D721Med (cell line): Measurements from ENCODE around the gene STARD3NL.
A peak's percentile ranks its signal among the peaks of the same experiment; 100 is the strongest.
"Not testable (repeated sequence)": the region's sequence is repeated elsewhere in the genome, so short reads cannot be mapped to it uniquely, and the experiment has no call there.

Experiments used
- DNase-seq: peaks from one replicate; pipeline ENCODE4 v3.0.0; 2011; ENCODE audit warnings: low spot score; ENCODE audit not compliant: insufficient read length
- FAIRE-seq: peaks from 2 replicates; lab custom pipeline; 2011; peaks lifted over from hg19 to GRCh38; lab: Jason Lieb, UNC
- TF ChIP-seq, protein P1 (sequence below): IDR thresholded peaks from 2 replicates; pipeline ENCODE4 v1.5.1; 2012; ENCODE audit warnings: mild to moderate bottlenecking, control low read depth; ENCODE audit not compliant: insufficient read depth; ENCODE audit errors: missing control alignments

The STARD3NL gene

DNA sequence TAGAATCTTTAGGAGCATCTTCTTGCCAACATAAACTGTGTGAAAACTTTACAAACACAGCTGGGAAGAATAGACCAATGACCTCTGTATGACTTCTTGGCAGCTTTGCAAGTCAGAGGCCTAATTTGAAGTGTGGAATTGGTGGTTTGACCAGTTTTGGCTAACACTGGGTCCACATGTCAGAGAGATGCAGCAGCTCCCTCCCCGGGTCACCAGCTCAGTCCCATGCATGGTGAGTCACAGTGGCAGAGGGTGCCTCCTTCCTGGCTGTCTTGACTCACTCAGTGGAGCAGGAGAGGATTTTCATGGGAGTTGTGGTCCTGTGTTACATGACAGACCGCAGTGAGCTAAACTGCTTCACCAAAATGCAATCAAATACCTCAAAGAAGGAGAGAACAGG, 8.2 kb upstream of the STARD3NL start:
- DNase-seq (no peak), FAIRE-seq (no peak)
- TF ChIP-seq, protein P1, sequence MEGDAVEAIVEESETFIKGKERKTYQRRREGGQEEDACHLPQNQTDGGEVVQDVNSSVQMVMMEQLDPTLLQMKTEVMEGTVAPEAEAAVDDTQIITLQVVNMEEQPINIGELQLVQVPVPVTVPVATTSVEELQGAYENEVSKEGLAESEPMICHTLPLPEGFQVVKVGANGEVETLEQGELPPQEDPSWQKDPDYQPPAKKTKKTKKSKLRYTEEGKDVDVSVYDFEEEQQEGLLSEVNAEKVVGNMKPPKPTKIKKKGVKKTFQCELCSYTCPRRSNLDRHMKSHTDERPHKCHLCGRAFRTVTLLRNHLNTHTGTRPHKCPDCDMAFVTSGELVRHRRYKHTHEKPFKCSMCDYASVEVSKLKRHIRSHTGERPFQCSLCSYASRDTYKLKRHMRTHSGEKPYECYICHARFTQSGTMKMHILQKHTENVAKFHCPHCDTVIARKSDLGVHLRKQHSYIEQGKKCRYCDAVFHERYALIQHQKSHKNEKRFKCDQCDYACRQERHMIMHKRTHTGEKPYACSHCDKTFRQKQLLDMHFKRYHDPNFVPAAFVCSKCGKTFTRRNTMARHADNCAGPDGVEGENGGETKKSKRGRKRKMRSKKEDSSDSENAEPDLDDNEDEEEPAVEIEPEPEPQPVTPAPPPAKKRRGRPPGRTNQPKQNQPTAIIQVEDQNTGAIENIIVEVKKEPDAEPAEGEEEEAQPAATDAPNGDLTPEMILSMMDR = no peak

DNA sequence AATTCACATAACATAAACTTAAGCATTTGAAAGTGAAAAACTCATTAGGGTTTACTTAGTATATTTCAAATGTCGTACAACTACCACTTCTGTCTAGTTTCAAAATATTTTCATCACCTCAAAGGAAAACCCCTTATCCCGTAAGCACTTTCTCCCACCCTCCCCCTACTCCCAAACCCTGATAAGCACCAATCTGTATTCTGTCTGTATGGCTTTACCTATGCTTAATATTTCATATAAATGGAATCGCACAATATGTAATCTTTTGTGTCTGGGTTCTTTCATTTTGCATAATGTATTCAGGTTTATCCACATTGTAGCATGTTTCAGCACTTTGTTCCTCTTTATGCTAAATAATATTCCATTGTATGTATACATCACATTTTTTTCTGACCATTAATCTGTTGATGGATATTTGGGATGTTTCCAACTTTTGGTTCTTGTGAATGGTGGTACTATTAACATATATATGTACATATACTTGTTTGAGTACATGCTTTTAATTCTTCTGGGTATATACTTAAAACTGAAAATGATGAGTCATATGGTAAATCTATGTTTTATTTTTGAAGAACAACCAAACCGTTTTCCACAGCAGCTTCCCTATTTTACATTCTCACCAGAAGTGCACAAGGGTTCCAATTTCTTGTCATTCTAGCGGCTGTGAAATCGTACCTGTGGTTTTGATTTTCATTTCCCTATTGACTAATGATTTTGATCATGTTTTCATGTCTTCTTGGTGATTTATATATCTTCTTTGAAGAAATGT, 6.2 kb upstream of the STARD3NL start:
- FAIRE-seq = no peak
- TF ChIP-seq, protein P1 = no peak
- DNase-seq = no peak

GRCh38 chr7:38175547-38175946, 2.5 kb upstream of the STARD3NL start:
- not testable (repeated sequence) for DNase-seq, FAIRE-seq

DNA sequence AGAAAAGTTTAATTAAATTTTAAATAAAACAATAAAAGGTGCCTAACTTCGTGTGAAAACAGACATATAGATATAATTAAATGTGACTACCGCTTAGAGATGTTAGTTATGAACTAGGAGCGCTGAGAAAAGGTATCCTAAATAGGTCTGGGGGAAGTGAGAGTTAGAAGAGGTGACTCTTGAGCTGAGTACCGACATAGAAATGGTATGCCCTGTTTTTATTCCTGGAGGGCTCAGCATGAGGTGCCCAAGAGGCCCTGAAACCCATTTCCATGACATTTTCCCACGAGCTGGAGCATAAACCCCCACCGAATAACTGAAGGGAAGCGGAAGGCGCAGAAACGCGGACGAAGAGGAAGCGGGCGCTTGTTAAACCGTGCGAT, 433 bp upstream of the STARD3NL start:
- FAIRE-seq = no peak
- DNase-seq = no peak
- TF ChIP-seq, protein P1 = no peak

GRCh38 chr7:38178695-38179344, 775 bp downstream of the STARD3NL start:
- TF ChIP-seq, protein P1 = no peak
- FAIRE-seq (peak; percentile 16), DNase-seq (no peak)

DNA sequence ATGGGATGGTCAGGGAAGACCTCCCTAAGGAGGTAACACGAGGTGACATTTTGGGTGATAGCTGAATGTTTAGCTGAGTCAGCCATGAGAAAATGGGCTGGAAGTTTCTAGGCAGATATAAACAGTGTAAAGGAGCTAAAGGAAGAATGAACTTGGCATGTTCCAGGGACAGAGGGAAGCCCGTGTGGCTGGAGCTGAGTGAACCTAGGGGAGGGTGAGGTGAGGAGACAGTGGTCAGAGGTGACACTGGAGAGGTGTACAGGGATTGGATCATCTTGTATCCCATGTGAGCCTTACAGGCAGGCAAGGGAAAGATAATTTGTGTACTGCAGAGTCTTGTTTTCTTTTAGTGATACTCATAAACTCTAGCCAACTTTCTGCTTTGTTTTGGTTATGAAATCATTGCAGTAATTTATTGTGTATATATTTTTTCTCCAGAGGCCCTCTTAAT, 1.8 kb downstream of the STARD3NL start:
- FAIRE-seq (no peak), DNase-seq (no peak)
- TF ChIP-seq, protein P1 = no peak

- DNase-seq (no peak), FAIRE-seq (no peak)
- TF ChIP-seq, protein P1 = no peak
These were observed 3.1 kb downstream of the STARD3NL start for GRCh38 chr7:38181111-38181510.
